Activated B cell treated with CpG ODN at 0.5 μM for 24 hours (primary cell): ENCODE measurements around the gene LCN2. TPM values are rescaled to one million over a fixed set of nuclear protein-coding genes. Genes with fewer than 3 reads are reported as not detected.

Experiments
- ATAC-seq: fragments of 200-7000 bp; cut with Tn5 transposase; one replicate; pipeline ENCODE4 v1.10.0; 2021; ENCODE audit warnings: low read depth, mild to moderate bottlenecking, moderate library complexity
- CTCF ChIA-PET: fragments of 350-600 bp; sonication (Branson Sonifier 250); formaldehyde crosslinking; loops from one replicate; lab custom pipeline; 2021; ENCODE audit warnings: antibody characterized with exemption; lab: Charles Lee
- POLR2A ChIA-PET: fragments of 350-600 bp; sonication (Branson Sonifier 250); formaldehyde crosslinking; loops from one replicate; lab custom pipeline; 2021; ENCODE audit warnings: antibody characterized with exemption; lab: Charles Lee
- DNase-seq: peaks from one replicate; pipeline ENCODE4 v3.0.0; 2022
- H3K27ac Mint-ChIP-seq: one replicate; pipeline ENCODE4 v1.8.0; 2020; ENCODE audit warnings: mixed read lengths
- H3K27me3 Mint-ChIP-seq: one replicate; pipeline ENCODE4 v1.8.0; 2021; ENCODE audit warnings: mixed read lengths
- H3K36me3 Mint-ChIP-seq: one replicate; pipeline ENCODE4 v1.8.0; 2021; ENCODE audit warnings: low read depth, mixed read lengths
- H3K4me1 Mint-ChIP-seq: one replicate; pipeline ENCODE4 v1.8.0; 2021; ENCODE audit warnings: mixed read lengths
- H3K4me3 Mint-ChIP-seq: one replicate; pipeline ENCODE4 v1.8.0; 2020; ENCODE audit warnings: mild to moderate bottlenecking, mixed read lengths
- H3K9me3 Mint-ChIP-seq: one replicate; pipeline ENCODE4 v1.8.0; 2020; ENCODE audit warnings: mixed read lengths
- CTCF ChIP-seq: fragments of 200-600 bp; IDR thresholded peaks from one replicate; pipeline ENCODE4 v1.8.0; 2022; ENCODE audit warnings: antibody characterized with exemption, mild to moderate bottlenecking
- intact Hi-C: fragments of 100-400 bp; cut with micrococcal nuclease; formaldehyde crosslinking; loops from one replicate; pipeline ENCODE4 v1.15.1; 2024
- total RNA-seq: library from RNA; stranded (reverse); gene quantifications from 2 replicates; pipeline ENCODE4 v1.2.3, GENCODE V29; 2022

Gene LCN2
- total RNA-seq, 1 donor from 2014 or later = not detected

GRCh38 chr9:128124873-128125579 is 24.2 kb upstream of the LCN2 start:
- H3K36me3 Mint-ChIP-seq = peaks cover 48% of the 10 kb centered on the region
- no peaks in the 10 kb centered on the region for H3K9me3 Mint-ChIP-seq
- H3K4me1 Mint-ChIP-seq = peaks cover 34% of the 10 kb centered on the region
- TF ChIP-seq CTCF = no peak
- H3K27me3 Mint-ChIP-seq = no peaks in the 10 kb centered on the region
- intact Hi-C loops = loop anchor here (5.0 to 10.0 kb wide), 4 partner anchors 197 to 900 kb away; partner anchors contain the start of genes COQ4, FPGS, SH2D3C and TRUB2
- H3K4me3 Mint-ChIP-seq = peak overlapping the region; percentile 84
- peak overlapping the region; percentile 62 for H3K27ac Mint-ChIP-seq
- ATAC-seq (no peak), DNase-seq (no peak)
- POLR2A ChIA-PET = interaction anchor here (0.7 to 1.5 kb wide), 2 partner anchors 9 to 64 kb away, joined by 3 to 5 read pairs; no protein-coding TSS in a partner anchor
- CTCF ChIA-PET = interaction anchor here (0.7 kb wide), 1 partner anchor 181 kb away, joined by 3 read pairs; no protein-coding TSS in a partner anchor

- CTCF ChIA-PET = no interaction called here
- H3K36me3 Mint-ChIP-seq = peaks cover 42% of the 10 kb centered on the region
- POLR2A ChIA-PET = interaction anchor here (0.6 to 1.5 kb wide), 5 partner anchors 10 to 182 kb away, joined by 3 to 5 read pairs (median 3); no protein-coding TSS in a partner anchor
- no peaks in the 10 kb centered on the region for H3K9me3 Mint-ChIP-seq
- DNase-seq = no peak
- no peak for ATAC-seq
- H3K4me1 Mint-ChIP-seq = peaks cover 34% of the 10 kb centered on the region
- H3K27ac Mint-ChIP-seq = peak overlapping the region; percentile 62
- H3K27me3 Mint-ChIP-seq = no peaks in the 10 kb centered on the region
- H3K4me3 Mint-ChIP-seq = peak overlapping the region; percentile 84
- TF ChIP-seq CTCF = no peak
- intact Hi-C loops = loop anchor here (5.0 to 10.0 kb wide), 4 partner anchors 197 to 901 kb away; partner anchors contain the start of genes COQ4, FPGS, SH2D3C and TRUB2
Observed at GRCh38 chr9:128125580-128126354, 23.5 kb upstream of the LCN2 start.

- intact Hi-C loops = loop anchor here (1.0 to 10.0 kb wide), 5 partner anchors 146 to 903 kb away; partner anchors contain the start of genes COQ4, FPGS, SH2D3C and TRUB2
- Mint-ChIP-seq H3K9me3 (no peaks in the 10 kb centered on the region), H3K27ac (peak within 1 kb of the TSS; percentile 99), H3K27me3 (peaks cover 1% of the 10 kb centered on the region), H3K4me1 (peaks cover 34% of the 10 kb centered on the region), H3K36me3 (peaks cover 28% of the 10 kb centered on the region), H3K4me3 (peak within 1 kb of the TSS; percentile 97)
- TF ChIP-seq CTCF = no peak
- POLR2A ChIA-PET = interaction anchor here (0.7 to 2.0 kb wide), 4 partner anchors 12 to 357 kb away, joined by 3 to 11 read pairs (median 6); partner anchors contain the start of genes DPM2, NAIF1 and SLC25A25
- DNase-seq (peak; percentile 86), ATAC-seq (peak; percentile 67)
- CTCF ChIA-PET = interaction anchor here (1.5 to 1.6 kb wide), 2 partner anchors 9 to 18 kb away, joined by 3 to 4 read pairs; no protein-coding TSS in a partner anchor
Observed at GRCh38 chr9:128127568-128127989, 21.7 kb upstream of the LCN2 start, which contains the start of gene PTGES2. PTGES2 (minus strand) TSS chr9:128127729; CDS start chr9:128127717, 12 bp downstream.

- ATAC-seq (peak; percentile 79), DNase-seq (peak; percentile 90)
- peaks cover 3% of the 10 kb centered on the region for H3K27me3 Mint-ChIP-seq
- peaks cover 34% of the 10 kb centered on the region for H3K4me1 Mint-ChIP-seq
- intact Hi-C loops = loop anchor here (1.0 to 10.0 kb wide), 10 partner anchors 13 to 953 kb away; partner anchors contain the start of genes BBLN, CIZ1, COQ4 and DOLPP1
- no peak for TF ChIP-seq CTCF
- H3K9me3 Mint-ChIP-seq = no peaks in the 10 kb centered on the region
- peak overlapping the region; percentile 97 for H3K4me3 Mint-ChIP-seq
- CTCF ChIA-PET = interaction anchor here (1.5 to 1.6 kb wide), 2 partner anchors 10 to 17 kb away, joined by 3 to 4 read pairs; no protein-coding TSS in a partner anchor
- POLR2A ChIA-PET = interaction anchor here (0.6 to 2.7 kb wide), 16 partner anchors 11 to 596 kb away, joined by 3 to 20 read pairs (median 4); partner anchors contain the start of genes BBLN, DPM2, GOLGA2 and NAIF1
- H3K36me3 Mint-ChIP-seq = peaks cover 22% of the 10 kb centered on the region
- H3K27ac Mint-ChIP-seq = peak overlapping the region; percentile 99
Observed at GRCh38 chr9:128127990-128128835, 21.0 kb upstream of the LCN2 start.
